Astrocyte (in vitro differentiated cells and primary cell): Measurements from ENCODE around the gene GLTPD2. TPM values are rescaled to one million over a fixed set of nuclear protein-coding genes. Genes with fewer than 3 reads are reported as not detected.

Experiments used
- DNase-seq: peaks from one replicate; pipeline ENCODE4 v3.0.0-alpha.2; 2010; ENCODE audit warnings: low read depth
- FAIRE-seq: peaks from 2 replicates; lab custom pipeline; 2011; peaks lifted over from hg19 to GRCh38; lab: Jason Lieb, UNC
- H2AFZ ChIP-seq: 2 replicates; pipeline ENCODE4 v1.6.0; 2012; ENCODE audit warnings: low read depth, low read length, inconsistent platforms
- H3K27ac ChIP-seq: 2 replicates; pipeline ENCODE4 v1.5.1; 2011; ENCODE audit warnings: low read depth, low read length, inconsistent platforms
- H3K27me3 ChIP-seq: 2 replicates; pipeline ENCODE4 v1.6.0; 2011; ENCODE audit warnings: low read length, inconsistent platforms; ENCODE audit not compliant: insufficient read depth
- H3K36me3 ChIP-seq: 2 replicates; pipeline ENCODE4 v1.5.1; 2011; ENCODE audit warnings: low read length, inconsistent platforms; ENCODE audit not compliant: insufficient read depth
- H3K4me1 ChIP-seq: 2 replicates; pipeline ENCODE4 v1.5.1; 2011; ENCODE audit warnings: low read length, inconsistent platforms; ENCODE audit not compliant: insufficient read depth
- H3K4me2 ChIP-seq: 2 replicates; pipeline ENCODE4 v1.6.0; 2012; ENCODE audit warnings: low read length, inconsistent platforms
- H3K4me3 ChIP-seq: 2 replicates; pipeline ENCODE4 v1.5.1; 2011; ENCODE audit warnings: low read depth, mild to moderate bottlenecking, low read length, inconsistent platforms; ENCODE audit not compliant: insufficient read depth
- H3K79me2 ChIP-seq: 2 replicates; pipeline ENCODE4 v1.6.0; 2012; ENCODE audit warnings: mild to moderate bottlenecking, low read length, inconsistent platforms; ENCODE audit not compliant: insufficient read depth
- H3K9ac ChIP-seq: 2 replicates; pipeline ENCODE4 v1.6.0; 2012; ENCODE audit warnings: mild to moderate bottlenecking, low read length, inconsistent platforms
- H3K9me3 ChIP-seq: 2 replicates; pipeline ENCODE4 v1.5.1; 2012; ENCODE audit warnings: low read depth, mild to moderate bottlenecking, low read length, inconsistent platforms; ENCODE audit not compliant: insufficient read depth
- H4K20me1 ChIP-seq: 2 replicates; pipeline ENCODE4 v1.6.0; 2012; ENCODE audit warnings: low read length, inconsistent platforms; ENCODE audit not compliant: insufficient read depth
- H3K27ac Mint-ChIP-seq: one replicate; pipeline ENCODE4 v1.8.0; 2021; ENCODE audit warnings: mild to moderate bottlenecking, mixed read lengths; ENCODE audit not compliant: unreplicated experiment
- H3K27me3 Mint-ChIP-seq: one replicate; pipeline ENCODE4 v1.8.0; 2021; ENCODE audit warnings: low read depth, mixed read lengths; ENCODE audit not compliant: unreplicated experiment
- H3K36me3 Mint-ChIP-seq: one replicate; pipeline ENCODE4 v1.8.0; 2021; ENCODE audit warnings: low read depth, mixed read lengths; ENCODE audit not compliant: unreplicated experiment
- H3K4me1 Mint-ChIP-seq: one replicate; pipeline ENCODE4 v1.8.0; 2021; ENCODE audit warnings: low read depth, mixed read lengths; ENCODE audit not compliant: unreplicated experiment
- H3K4me3 Mint-ChIP-seq: one replicate; pipeline ENCODE4 v1.8.0; 2021; ENCODE audit warnings: mild to moderate bottlenecking, moderate library complexity, mixed read lengths; ENCODE audit not compliant: unreplicated experiment
- H3K9me3 Mint-ChIP-seq: one replicate; pipeline ENCODE4 v1.8.0; 2021; ENCODE audit warnings: mild to moderate bottlenecking, mixed read lengths; ENCODE audit not compliant: unreplicated experiment
- EZH2 ChIP-seq: IDR thresholded peaks from 2 replicates; pipeline ENCODE4 v1.6.1; 2012; ENCODE audit warnings: mild to moderate bottlenecking, low read length, inconsistent platforms; ENCODE audit not compliant: insufficient read depth
- total RNA-seq: library from RNA; stranded (reverse); gene quantifications from 2 replicates; pipeline ENCODE4 v1.2.1, GENCODE V29; 2021
- TF ChIP-seq, protein P1 (sequence below): IDR thresholded peaks from 2 replicates; pipeline ENCODE4 v1.5.1; 2011; ENCODE audit warnings: low read depth, mild to moderate bottlenecking, inconsistent platforms, low read length, moderate library complexity; ENCODE audit not compliant: insufficient read depth

The GLTPD2 gene
- total RNA-seq, 1 donor from 2014 or later = not detected

GRCh38 chr17:4808378-4808767, 19.6 kb downstream of the GLTPD2 start:
- peaks cover 21% of the 10 kb centered on the region for H4K20me1 ChIP-seq

DNA sequence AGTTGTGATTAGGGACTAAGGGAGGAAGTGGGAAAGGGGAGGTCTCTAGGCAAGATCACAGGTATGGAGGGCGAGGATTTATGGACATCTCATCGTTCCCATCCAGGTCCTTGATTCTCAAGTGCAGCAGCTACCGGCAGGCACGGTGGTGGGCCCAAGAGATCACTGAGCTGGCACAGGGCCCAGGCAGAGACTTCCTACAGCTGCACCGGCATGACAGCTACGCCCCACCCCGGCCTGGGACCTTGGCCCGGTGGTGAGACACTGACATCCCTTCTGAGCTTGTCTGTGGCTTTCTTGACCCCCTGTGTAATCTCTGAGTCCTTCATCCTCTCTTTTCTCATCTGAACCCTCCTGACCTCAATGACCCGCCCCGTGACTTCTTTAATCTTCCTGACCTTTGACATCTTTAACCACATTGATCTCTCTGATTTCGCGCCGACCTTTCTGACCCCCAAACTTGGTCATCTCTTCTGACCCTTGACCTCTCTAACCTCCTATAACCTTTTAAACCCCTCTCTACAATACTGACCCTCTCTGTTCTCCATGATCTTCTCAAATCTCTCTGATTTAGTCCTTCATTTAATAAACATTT, 22.0 kb downstream of the GLTPD2 start:
- Mint-ChIP-seq H3K9me3 (peaks cover 5% of the 10 kb centered on the region), H3K4me1 (peaks cover 3% of the 10 kb centered on the region), H3K27ac (no peak overlapping the region), H3K4me3 (no peak overlapping the region), H3K27me3 (no peaks in the 10 kb centered on the region), H3K36me3 (peaks cover 19% of the 10 kb centered on the region)
- H3K27me3 ChIP-seq = no peaks in the 10 kb centered on the region
- no peak for FAIRE-seq
- H4K20me1 ChIP-seq = peaks cover 27% of the 10 kb centered on the region
- peaks cover 5% of the 10 kb centered on the region for H3K79me2 ChIP-seq
- no peak overlapping the region for H3K27ac ChIP-seq
- H3K9me3 ChIP-seq = no peaks in the 10 kb centered on the region
- no peak overlapping the region for H3K9ac ChIP-seq
- TF ChIP-seq, protein P1, sequence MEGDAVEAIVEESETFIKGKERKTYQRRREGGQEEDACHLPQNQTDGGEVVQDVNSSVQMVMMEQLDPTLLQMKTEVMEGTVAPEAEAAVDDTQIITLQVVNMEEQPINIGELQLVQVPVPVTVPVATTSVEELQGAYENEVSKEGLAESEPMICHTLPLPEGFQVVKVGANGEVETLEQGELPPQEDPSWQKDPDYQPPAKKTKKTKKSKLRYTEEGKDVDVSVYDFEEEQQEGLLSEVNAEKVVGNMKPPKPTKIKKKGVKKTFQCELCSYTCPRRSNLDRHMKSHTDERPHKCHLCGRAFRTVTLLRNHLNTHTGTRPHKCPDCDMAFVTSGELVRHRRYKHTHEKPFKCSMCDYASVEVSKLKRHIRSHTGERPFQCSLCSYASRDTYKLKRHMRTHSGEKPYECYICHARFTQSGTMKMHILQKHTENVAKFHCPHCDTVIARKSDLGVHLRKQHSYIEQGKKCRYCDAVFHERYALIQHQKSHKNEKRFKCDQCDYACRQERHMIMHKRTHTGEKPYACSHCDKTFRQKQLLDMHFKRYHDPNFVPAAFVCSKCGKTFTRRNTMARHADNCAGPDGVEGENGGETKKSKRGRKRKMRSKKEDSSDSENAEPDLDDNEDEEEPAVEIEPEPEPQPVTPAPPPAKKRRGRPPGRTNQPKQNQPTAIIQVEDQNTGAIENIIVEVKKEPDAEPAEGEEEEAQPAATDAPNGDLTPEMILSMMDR = no peak
- no peak for TF ChIP-seq EZH2
- no peak overlapping the region for H3K4me2 ChIP-seq
- no peak for DNase-seq
- H3K4me1 ChIP-seq = peaks cover 10% of the 10 kb centered on the region
- peaks cover 5% of the 10 kb centered on the region for H3K36me3 ChIP-seq
- no peak overlapping the region for H3K4me3 ChIP-seq
- no peak overlapping the region for H2AFZ ChIP-seq

More at GRCh38 chr17:4808378-4808767, 19.6 kb downstream of the GLTPD2 start:
- no peak overlapping the region for H3K27ac Mint-ChIP-seq
- peaks cover 11% of the 10 kb centered on the region for H3K36me3 Mint-ChIP-seq
- Histone ChIP-seq H3K4me1 (peaks cover 10% of the 10 kb centered on the region), H3K9me3 (no peaks in the 10 kb centered on the region), H3K27ac (no peak overlapping the region), H2AFZ (no peak overlapping the region), H3K27me3 (no peaks in the 10 kb centered on the region), H3K36me3 (peaks cover 3% of the 10 kb centered on the region), H3K79me2 (peaks cover 5% of the 10 kb centered on the region), H3K9ac (peak overlapping the region; percentile 89), H3K4me2 (peak overlapping the region; percentile 98), H3K4me3 (no peak overlapping the region)
- no peak for DNase-seq
- TF ChIP-seq EZH2 = no peak
- TF ChIP-seq, protein P1 = no peak
- FAIRE-seq = no peak
- peaks cover 3% of the 10 kb centered on the region for H3K4me1 Mint-ChIP-seq
- peaks cover 5% of the 10 kb centered on the region for H3K9me3 Mint-ChIP-seq
- H3K27me3 Mint-ChIP-seq = no peaks in the 10 kb centered on the region
- peak overlapping the region; percentile 88 for H3K4me3 Mint-ChIP-seq

DNA sequence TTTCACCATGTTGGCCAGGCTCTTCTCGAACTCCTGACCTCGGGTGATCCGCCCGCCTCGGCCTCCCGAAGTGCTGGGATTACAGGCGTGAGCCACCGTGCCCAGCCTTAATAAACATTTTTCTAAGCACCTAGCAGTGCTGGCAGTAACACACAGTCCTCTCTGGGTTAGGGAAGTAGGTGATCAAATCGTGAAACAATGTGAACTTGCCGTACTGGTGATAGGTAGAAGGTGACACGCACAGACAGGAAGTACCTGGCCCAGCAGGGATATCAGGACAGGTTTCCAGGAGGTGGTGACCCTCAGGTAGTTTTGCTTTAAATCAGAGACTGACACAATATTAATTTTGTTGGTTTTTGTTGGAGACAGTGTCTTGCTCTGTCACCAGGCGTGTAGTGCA, 22.7 kb downstream of the GLTPD2 start:
- no peak for FAIRE-seq
- Histone ChIP-seq H3K9me3 (no peaks in the 10 kb centered on the region), H3K9ac (no peak overlapping the region), H3K4me2 (no peak overlapping the region), H4K20me1 (peaks cover 27% of the 10 kb centered on the region), H3K79me2 (peaks cover 1% of the 10 kb centered on the region), H3K4me1 (peaks cover 8% of the 10 kb centered on the region), H2AFZ (no peak overlapping the region), H3K36me3 (peaks cover 5% of the 10 kb centered on the region), H3K4me3 (no peak overlapping the region), H3K27me3 (no peaks in the 10 kb centered on the region), H3K27ac (no peak overlapping the region)
- no peaks in the 10 kb centered on the region for H3K27me3 Mint-ChIP-seq
- peaks cover 2% of the 10 kb centered on the region for H3K9me3 Mint-ChIP-seq
- H3K36me3 Mint-ChIP-seq = peaks cover 25% of the 10 kb centered on the region
- H3K27ac Mint-ChIP-seq = no peak overlapping the region
- DNase-seq = no peak
- H3K4me3 Mint-ChIP-seq = no peak overlapping the region
- TF ChIP-seq EZH2 = no peak
- TF ChIP-seq, protein P1 = no peak
- H3K4me1 Mint-ChIP-seq = no peaks in the 10 kb centered on the region
